T-helper 1 cell treated with Interleukin-12 subunit alpha and Interleukin-12 subunit beta and Interleukin-4 antibody, amounts not matched to agents 30 μg/mL and 1 μg/mL, for 36 hours (primary cell): ENCODE measurements around the gene GLYATL1B.
"Not testable (repeated sequence)": the region's sequence is repeated elsewhere in the genome, so short reads cannot be mapped to it uniquely, and the experiment has no call there.

ENCODE experiments used
- H3K27ac Mint-ChIP-seq: one replicate; pipeline ENCODE4 v1.8.0; 2021; ENCODE audit warnings: mild to moderate bottlenecking, mixed read lengths
- H3K27me3 Mint-ChIP-seq: one replicate; pipeline ENCODE4 v1.8.0; 2021; ENCODE audit warnings: low read depth, mixed read lengths
- H3K36me3 Mint-ChIP-seq: one replicate; pipeline ENCODE4 v1.8.0; 2021; ENCODE audit warnings: low read depth, mixed read lengths
- H3K4me1 Mint-ChIP-seq: one replicate; pipeline ENCODE4 v1.8.0; 2021; ENCODE audit warnings: low read depth, mixed read lengths
- H3K4me3 Mint-ChIP-seq: one replicate; pipeline ENCODE4 v1.8.0; 2021; ENCODE audit warnings: mild to moderate bottlenecking, moderate library complexity, mixed read lengths
- H3K9me3 Mint-ChIP-seq: one replicate; pipeline ENCODE4 v1.8.0; 2021; ENCODE audit warnings: mixed read lengths

The GLYATL1B gene, protein sequence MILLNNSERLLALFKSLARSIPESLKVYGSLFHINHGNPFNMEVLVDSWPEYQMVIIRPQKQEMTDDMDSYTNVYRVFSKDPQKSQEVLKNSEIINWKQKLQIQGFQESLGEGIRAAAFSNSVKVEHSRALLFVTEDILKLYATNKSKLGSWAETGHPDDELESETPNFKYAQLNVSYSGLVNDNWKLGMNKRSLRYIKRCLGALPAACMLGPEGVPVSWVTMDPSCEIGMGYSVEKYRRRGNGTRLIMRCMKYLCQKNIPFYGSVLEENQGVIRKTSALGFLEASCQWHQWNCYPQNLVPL

DNA sequence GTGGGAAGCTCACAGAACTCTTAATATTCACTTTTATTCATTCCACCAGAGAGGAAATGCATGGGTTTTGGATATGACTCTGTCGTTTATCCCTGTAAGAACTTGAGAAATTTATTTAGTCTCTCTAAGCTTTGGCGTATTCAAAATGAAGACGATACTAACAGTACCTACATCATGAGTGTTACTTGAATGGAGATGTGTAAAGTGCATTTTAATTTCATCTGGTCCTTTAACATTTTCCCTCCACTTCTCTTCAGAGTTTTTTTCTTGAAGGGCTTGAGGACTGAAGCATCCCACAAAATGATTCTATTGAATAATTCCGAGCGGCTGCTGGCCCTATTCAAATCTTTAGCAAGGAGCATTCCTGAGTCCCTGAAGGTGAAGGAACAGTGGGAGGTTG, at the start of gene GLYATL1B:
Gene GLYATL1B, plus strand, starts transcription at position 301 of the 400 bp plus-strand sequence. Its CDS starts 0 bp downstream, at position 301.
- H3K27me3 Mint-ChIP-seq, result peaks cover 28% of the 10 kb centered on the region
- not testable (repeated sequence) for H3K4me1 Mint-ChIP-seq, H3K9me3 Mint-ChIP-seq, H3K4me3 Mint-ChIP-seq, H3K36me3 Mint-ChIP-seq, H3K27ac Mint-ChIP-seq

DNA sequence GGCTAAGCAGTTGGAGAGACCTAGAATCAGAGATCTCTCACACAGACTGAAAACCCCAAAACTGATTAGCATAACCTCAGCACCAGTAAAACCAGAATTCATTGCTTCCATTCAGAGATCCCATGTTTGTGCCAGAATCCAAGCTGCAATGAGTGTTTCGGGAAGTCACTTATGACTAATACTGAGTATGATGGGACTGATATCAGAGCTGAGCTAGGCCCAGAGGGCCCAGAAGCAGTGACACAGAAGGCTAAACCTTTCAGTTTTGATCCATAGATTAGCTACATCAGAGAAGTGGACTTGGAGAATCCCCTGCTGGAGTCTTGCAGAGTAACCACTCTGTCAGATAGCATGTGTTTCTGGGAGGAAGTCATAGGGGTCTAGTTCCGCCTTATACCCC, 49.6 kb upstream of the GLYATL1B start:
- H3K9me3 Mint-ChIP-seq, H3K4me1 Mint-ChIP-seq, H3K27ac Mint-ChIP-seq, H3K4me3 Mint-ChIP-seq, H3K36me3 Mint-ChIP-seq: not testable (repeated sequence)
- peaks cover 26% of the 10 kb centered on the region for H3K27me3 Mint-ChIP-seq

DNA sequence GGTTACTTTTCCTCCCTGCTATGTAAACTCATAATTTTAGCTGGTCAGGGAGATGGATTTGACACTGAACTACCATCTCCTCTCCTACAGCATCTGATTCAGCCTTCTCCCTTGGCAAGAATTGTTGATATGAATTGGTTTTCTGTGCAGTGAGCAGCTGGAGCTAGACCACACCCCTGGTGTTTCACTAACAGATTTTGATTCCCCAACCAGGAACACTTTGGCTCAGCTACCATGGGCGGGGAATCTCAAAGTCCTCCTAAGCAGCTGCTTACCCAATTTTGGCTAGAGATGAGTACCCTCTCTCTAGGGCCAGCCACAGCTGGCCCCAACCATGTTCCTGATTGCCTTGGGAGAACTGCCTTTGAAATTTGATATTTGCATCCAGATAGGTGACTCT, 48.7 kb upstream of the GLYATL1B start:
- H3K4me1 Mint-ChIP-seq, H3K36me3 Mint-ChIP-seq, H3K27ac Mint-ChIP-seq, H3K4me3 Mint-ChIP-seq, H3K9me3 Mint-ChIP-seq: not testable (repeated sequence)
- peaks cover 19% of the 10 kb centered on the region for H3K27me3 Mint-ChIP-seq

DNA sequence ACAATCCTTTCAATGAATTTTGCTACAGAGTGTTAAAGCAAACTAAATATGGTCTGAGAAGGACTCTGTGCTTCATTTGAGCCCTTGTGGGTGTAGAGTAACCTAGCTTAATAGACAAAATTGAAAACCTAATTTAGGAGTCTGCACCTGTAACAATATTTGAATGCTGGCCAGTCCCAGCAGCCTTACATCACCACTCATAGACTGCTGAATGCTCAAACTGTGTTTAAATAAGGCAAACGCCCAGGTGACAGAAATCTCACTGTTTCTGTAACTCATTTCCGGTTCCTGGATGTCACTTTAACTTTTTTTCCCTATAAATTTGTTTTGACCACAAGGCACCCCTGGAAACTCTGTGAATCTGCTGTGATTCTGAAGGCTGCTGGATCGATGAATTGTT, 45.5 kb upstream of the GLYATL1B start:
- H3K4me3 Mint-ChIP-seq, result no peak overlapping the region
- H3K27me3 Mint-ChIP-seq, result peaks cover 6% of the 10 kb centered on the region
- H3K36me3 Mint-ChIP-seq, result no peaks in the 10 kb centered on the region
- no peaks in the 10 kb centered on the region for H3K4me1 Mint-ChIP-seq
- H3K9me3 Mint-ChIP-seq, result no peaks in the 10 kb centered on the region
- H3K27ac Mint-ChIP-seq, result no peak overlapping the region

DNA sequence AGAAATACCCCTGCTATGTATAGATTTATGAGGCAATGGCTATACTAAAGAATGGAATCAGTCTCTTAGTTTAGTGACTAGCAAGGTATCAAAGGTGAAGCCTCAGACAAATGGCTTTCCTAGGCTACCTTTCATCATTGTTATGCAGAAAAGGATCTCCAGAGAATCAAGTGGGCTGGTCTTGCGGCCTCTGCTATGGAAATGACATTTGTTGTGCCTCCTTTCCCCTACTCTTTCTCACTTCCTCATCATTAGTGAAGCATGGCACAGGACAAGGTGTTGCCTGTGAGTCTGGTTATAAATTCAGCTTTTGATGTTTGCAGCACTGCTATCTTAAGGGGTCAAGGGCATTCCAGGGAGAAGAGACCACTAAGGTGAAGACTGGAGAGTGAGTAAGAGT, 34.7 kb upstream of the GLYATL1B start:
- not testable (repeated sequence) for H3K27ac Mint-ChIP-seq, H3K36me3 Mint-ChIP-seq, H3K4me3 Mint-ChIP-seq, H3K9me3 Mint-ChIP-seq, H3K4me1 Mint-ChIP-seq
- peaks cover 14% of the 10 kb centered on the region for H3K27me3 Mint-ChIP-seq

DNA sequence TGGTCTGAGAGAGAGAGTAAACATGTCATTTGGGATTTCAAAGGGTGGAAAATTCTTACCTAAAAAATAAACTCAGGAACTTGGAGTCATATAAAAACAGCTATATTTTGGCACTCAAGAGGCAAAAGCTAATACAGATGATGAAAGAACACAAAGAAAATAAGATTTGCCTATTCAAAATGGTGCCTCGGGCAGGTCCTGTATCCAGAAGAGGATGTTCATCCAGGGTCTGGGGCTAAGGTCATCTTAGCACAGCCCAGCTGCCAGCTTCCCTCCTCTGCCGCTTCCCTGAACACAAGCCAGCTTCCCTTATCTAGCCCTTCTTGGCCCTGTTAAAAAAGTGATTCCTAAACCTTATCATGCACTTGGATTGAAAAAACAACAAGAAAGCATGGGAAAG, 33.8 kb upstream of the GLYATL1B start:
- not testable (repeated sequence) for H3K4me1 Mint-ChIP-seq, H3K27ac Mint-ChIP-seq, H3K36me3 Mint-ChIP-seq, H3K4me3 Mint-ChIP-seq, H3K9me3 Mint-ChIP-seq
- H3K27me3 Mint-ChIP-seq, result peaks cover 23% of the 10 kb centered on the region

DNA sequence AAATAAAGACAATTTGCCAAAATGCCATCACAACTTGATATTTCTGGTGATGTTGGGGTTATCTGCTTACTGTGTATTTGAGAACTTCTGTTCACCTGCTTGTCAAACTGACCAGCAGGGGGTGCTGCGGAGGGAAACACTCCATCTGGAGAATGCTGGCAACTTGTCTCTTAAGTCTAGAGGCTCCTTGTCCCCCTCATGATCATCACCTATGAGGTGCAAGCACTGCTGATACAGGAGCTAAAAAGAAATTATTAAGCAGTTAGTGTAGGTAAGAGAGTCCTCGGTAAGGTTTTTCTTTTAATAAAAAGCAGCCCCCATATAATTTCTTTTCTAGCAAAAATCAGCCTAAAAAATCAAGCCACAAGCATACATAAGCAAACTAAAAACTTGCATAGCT, 32.7 kb upstream of the GLYATL1B start:
- Mint-ChIP-seq H3K9me3 (no peaks in the 10 kb centered on the region), H3K27me3 (peaks cover 29% of the 10 kb centered on the region), H3K36me3 (no peaks in the 10 kb centered on the region), H3K4me3 (no peak overlapping the region), H3K27ac (no peak overlapping the region), H3K4me1 (peaks cover 6% of the 10 kb centered on the region)

DNA sequence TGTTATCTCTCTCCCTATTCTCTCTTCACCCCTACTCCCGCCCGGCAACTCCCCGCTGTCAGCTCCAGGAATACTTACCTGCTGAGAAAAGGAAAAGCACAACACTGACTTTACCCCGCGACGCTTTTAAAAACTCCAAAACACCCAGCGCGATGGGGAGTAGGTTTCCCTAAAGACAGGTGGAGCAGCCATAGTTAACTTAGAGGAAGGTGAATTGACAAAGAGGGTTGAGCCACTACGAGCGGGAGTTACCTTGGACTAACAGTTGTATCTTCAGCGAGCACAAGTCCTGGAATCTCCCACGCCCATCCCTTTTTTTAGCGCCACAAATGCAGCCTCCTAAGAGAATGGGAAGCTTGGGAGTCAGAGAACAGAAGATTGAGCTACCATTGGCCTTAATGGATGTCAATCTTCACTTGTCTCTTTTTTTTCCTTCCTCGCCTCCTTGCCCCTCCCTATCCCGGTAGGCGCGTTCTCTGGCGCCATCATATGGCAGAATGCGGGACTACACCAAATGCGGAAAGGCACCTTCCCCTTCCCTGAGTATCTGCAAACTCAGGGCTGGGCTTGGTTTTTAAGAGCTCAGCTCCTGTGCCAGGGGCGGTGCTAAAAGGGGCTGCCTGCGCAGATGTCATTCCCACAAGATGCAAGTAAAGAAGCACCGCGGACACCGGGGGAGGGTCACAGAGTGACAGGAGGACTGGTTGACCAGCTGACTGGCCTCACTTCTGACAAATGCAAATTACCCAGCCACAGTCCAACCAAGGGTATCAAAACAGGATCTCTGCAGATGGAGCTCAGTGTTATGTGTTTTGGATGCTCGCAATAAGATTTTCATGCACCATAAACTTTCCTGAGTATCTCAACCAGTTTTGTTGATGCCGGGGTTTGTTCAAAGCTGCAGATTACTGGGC, 27.7 kb upstream of the GLYATL1B start:
- H3K9me3 Mint-ChIP-seq, H3K27ac Mint-ChIP-seq, H3K36me3 Mint-ChIP-seq: not testable (repeated sequence)
- peaks cover 10% of the 10 kb centered on the region for H3K4me1 Mint-ChIP-seq
- peak overlapping the region; percentile 74 for H3K4me3 Mint-ChIP-seq
- H3K27me3 Mint-ChIP-seq, result peaks cover 52% of the 10 kb centered on the region

DNA sequence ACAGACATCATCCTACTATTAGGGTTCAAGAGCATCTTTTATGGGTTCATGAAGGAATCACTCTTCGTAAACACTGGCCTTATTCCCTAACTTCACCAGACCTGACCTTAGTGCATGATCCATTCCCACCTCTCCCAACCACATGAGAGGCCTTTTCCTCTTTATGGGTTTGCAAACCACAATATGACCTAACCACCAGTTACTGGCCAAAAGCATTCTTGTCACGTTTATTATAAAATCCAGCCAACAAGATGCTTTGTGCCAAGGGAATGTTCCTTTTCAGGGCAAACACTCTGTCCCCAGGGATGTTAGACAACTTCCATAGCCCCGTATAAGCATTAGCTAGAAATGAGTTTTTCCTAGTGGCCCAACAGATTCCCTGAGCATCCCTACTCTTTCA, 26.0 kb upstream of the GLYATL1B start:
- H3K4me1 Mint-ChIP-seq, result peaks cover 10% of the 10 kb centered on the region
- not testable (repeated sequence) for H3K27ac Mint-ChIP-seq, H3K9me3 Mint-ChIP-seq, H3K4me3 Mint-ChIP-seq, H3K36me3 Mint-ChIP-seq
- H3K27me3 Mint-ChIP-seq, result peaks cover 57% of the 10 kb centered on the region

DNA sequence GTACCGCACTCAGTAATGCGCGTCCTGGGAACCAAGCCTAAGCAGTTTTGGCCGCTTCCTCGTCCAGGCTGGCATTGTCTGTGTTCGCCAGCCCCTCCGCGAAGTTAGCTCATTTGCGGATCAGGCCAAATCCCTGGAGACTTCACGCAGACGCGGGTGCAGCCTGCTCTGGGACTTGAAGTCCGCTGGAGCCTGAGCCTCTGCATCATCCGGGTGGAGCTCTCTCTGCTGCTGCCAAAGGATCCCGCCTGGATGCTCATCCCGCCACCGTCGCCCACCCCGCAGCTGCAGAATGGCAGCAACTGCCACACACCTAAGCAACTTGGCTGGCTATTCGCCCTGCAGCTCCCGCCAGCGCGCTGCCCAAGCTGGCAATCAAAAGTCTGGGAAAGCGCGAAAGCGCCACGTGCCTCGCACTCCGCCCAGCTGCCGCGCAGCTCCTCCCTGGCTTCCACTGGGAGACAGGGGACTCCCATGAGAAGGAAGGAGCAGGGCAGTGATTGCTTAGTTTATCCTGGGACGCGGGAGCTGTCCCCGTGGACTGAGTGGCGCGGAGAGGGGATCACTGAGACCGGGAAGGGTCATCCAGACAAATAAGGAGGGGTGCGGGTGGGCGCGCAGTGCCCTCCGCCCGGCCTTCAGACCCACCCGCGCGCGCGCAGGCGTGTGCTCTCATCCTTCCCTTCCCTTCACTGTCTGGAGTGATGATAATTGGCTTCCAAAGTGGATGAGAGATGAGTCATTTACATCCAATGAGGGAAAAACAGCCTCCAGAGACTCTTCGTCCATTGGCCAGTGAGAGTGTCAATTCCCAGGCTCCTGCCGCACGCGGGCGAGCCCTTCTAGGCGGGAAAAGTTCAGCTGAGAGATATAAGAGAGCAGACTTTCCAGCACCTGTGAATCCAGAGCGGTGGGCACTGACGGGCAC, 23.2 kb upstream of the GLYATL1B start:
- H3K9me3 Mint-ChIP-seq, result no peaks in the 10 kb centered on the region
- peaks cover 55% of the 10 kb centered on the region for H3K27me3 Mint-ChIP-seq
- peaks cover 10% of the 10 kb centered on the region for H3K4me1 Mint-ChIP-seq
- H3K27ac Mint-ChIP-seq, result no peak overlapping the region
- no peak overlapping the region for H3K4me3 Mint-ChIP-seq
- no peaks in the 10 kb centered on the region for H3K36me3 Mint-ChIP-seq

DNA sequence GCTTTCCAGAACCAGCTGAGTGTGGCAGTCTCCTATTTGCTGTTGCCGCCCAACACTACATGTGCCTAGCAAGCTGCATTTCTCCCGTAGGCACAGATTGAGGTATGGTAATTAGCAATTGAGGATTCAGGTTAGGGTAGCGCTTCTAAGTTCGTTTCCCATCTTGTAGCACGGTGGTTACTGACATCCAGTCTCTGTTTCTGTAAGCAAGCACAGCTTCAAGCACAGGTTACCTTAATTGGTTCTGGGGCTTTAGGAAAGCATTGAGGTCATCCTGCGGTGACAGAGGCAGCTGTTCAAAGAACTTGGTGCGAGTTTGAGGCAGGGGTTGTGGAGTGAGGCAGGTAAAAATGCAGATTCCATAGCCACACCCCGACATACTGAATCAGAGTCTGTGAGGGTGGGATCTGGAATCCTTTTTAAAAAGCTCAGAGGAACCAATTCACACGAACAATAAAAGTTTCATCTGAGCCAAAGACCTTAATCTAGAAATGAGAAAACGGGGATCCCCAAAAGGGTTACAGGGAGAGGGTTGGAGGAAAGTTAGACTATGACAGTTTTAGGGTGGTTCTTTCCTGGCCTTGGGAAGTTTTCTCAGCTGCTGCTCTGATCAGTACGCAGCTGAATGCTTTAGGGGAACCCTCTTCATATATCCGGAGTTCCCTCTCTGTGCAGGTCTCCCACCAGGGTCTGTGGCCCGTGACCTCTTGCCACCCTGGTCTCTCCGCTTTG, 21.9 kb upstream of the GLYATL1B start:
- not testable (repeated sequence) for H3K36me3 Mint-ChIP-seq, H3K9me3 Mint-ChIP-seq, H3K27ac Mint-ChIP-seq, H3K4me1 Mint-ChIP-seq, H3K4me3 Mint-ChIP-seq
- H3K27me3 Mint-ChIP-seq, result peaks cover 47% of the 10 kb centered on the region

DNA sequence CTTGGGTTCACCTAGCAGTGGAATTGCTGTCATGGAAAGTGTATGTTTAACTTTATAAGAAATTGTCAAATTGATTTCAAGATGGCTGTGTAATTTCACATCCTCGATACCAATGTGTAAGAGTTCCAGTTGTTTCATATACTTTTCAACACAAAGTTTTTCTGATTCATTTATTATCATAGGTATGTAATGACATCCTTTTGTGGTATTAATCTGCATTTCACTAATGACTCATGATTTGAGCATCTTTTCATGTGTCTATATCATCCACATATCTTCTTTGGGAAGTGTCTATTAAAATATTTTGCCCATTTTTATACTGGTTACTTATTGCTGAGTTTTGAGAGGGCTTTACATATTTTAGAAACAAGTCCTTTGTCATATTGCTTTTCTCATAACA, 17.0 kb upstream of the GLYATL1B start:
- no peaks in the 10 kb centered on the region for H3K9me3 Mint-ChIP-seq
- H3K4me1 Mint-ChIP-seq, result no peaks in the 10 kb centered on the region
- H3K4me3 Mint-ChIP-seq, result no peak overlapping the region
- peaks cover 54% of the 10 kb centered on the region for H3K27me3 Mint-ChIP-seq
- no peak overlapping the region for H3K27ac Mint-ChIP-seq
- no peaks in the 10 kb centered on the region for H3K36me3 Mint-ChIP-seq

DNA sequence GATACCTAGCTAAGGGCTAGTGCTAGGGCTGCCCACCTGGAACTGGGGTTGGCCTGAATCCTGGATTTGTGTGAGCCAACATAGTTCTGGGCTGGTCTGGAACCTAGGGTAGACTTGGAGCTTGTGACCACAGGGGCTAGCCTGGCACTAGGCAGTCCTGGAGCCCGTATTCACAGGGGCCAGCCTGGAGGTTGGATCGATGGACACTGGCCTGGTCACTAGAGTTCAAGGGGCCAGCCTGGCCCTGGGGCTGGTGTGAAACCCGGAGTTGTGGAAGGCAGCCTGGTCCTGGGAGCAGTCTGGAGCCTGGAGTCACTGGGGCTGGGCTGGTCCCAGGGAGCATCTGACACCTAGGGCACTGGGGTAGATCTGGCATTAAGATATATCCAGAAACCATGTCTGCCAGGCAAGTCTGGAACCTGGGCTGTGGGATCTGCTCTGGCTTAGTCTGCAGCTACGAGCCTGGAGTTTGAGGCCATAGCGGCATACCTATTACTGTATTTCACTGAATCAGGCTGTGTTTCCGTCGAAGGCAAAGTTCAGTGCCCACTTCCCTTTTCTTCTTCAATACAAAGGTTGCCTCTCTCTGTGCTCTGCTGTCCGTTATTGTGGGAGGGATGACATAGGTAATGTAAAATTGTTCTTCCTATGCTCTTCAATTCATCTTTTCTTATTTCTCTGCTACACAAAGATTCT, 9.1 kb upstream of the GLYATL1B start:
- no peak overlapping the region for H3K27ac Mint-ChIP-seq
- no peaks in the 10 kb centered on the region for H3K36me3 Mint-ChIP-seq

More for the DNA sequence above, 9.1 kb upstream of the GLYATL1B start:
- peaks cover 25% of the 10 kb centered on the region for H3K27me3 Mint-ChIP-seq
- H3K4me3 Mint-ChIP-seq, result no peak overlapping the region
- no peaks in the 10 kb centered on the region for H3K4me1 Mint-ChIP-seq
- H3K9me3 Mint-ChIP-seq, result no peaks in the 10 kb centered on the region
